DND-41 (cell line): ENCODE results near the gene DNM3.

Source experiments
- EZH2 ChIP-seq: IDR thresholded peaks from 3 replicates; pipeline ENCODE4 v1.6.1; 2012; ENCODE audit warnings: borderline replicate concordance, low read depth, mild to moderate bottlenecking, moderate library complexity, low read length, inconsistent platforms; ENCODE audit not compliant: severe bottlenecking
- TF ChIP-seq, protein P1 (sequence below): IDR thresholded peaks from 2 replicates; pipeline ENCODE4 v1.5.1; 2012; ENCODE audit warnings: borderline replicate concordance, low read length, moderate library complexity, mild to moderate bottlenecking; ENCODE audit not compliant: poor library complexity, severe bottlenecking; ENCODE audit errors: extremely low read depth

DNA sequence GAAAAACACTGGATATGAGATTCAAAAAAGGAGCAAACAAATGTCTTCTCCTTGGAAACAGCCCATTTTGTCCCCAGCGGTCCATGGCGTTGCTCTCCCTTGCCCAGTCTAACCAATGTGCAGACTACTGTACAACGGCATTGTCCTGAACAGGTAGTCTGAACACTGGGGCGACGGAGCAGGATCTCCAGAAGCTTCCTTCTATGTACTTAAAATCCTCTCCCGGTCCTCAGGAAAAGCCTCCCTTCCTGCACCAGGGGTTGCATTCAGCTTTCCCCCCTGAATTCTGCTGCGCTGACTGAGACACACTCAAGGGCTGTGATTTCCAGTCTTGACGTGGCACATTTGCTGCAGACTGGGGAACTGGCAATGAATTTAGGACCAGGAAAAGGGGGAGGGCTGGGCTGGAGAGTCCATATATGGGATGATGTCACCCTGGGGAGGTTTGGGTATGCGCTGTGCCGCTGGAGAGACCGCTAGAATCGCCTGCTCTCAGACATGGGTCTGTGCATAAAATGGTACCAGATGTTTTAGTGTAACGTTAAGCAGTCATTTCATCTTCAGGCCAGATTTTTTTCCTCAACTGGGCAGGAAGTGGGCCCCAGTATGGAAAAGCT, 303.3 kb downstream of the DNM3 start:
- TF ChIP-seq, protein P1, sequence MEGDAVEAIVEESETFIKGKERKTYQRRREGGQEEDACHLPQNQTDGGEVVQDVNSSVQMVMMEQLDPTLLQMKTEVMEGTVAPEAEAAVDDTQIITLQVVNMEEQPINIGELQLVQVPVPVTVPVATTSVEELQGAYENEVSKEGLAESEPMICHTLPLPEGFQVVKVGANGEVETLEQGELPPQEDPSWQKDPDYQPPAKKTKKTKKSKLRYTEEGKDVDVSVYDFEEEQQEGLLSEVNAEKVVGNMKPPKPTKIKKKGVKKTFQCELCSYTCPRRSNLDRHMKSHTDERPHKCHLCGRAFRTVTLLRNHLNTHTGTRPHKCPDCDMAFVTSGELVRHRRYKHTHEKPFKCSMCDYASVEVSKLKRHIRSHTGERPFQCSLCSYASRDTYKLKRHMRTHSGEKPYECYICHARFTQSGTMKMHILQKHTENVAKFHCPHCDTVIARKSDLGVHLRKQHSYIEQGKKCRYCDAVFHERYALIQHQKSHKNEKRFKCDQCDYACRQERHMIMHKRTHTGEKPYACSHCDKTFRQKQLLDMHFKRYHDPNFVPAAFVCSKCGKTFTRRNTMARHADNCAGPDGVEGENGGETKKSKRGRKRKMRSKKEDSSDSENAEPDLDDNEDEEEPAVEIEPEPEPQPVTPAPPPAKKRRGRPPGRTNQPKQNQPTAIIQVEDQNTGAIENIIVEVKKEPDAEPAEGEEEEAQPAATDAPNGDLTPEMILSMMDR: no peak
- TF ChIP-seq EZH2: no peak
